HG02981 (cell line): ENCODE measurements around the gene CORO1C.
"Not testable (repeated sequence)": the region's sequence is repeated elsewhere in the genome, so short reads cannot be mapped to it uniquely, and the experiment has no call there.

Experiments used
- ATAC-seq: cut with Tn5 transposase; IDR thresholded peaks from one replicate; pipeline ENCODE4 v1.9.1; 2021; ENCODE audit warnings: mild to moderate bottlenecking, moderate library complexity; ENCODE audit not compliant: unreplicated experiment

The CORO1C gene

GRCh38 chr12:108679106-108679681 lies 52.1 kb downstream of the CORO1C start:
- no peak for ATAC-seq

- no peak for ATAC-seq
Observed at GRCh38 chr12:108678104-108678730, 53.1 kb downstream of the CORO1C start.

- no peak for ATAC-seq
Observed at GRCh38 chr12:108677381-108677780, 53.9 kb downstream of the CORO1C start.

- ATAC-seq, result no peak
Observed at GRCh38 chr12:108676707-108677106, 54.6 kb downstream of the CORO1C start.

GRCh38 chr12:108675792-108676191 lies 55.5 kb downstream of the CORO1C start:
- no peak for ATAC-seq

GRCh38 chr12:108672054-108672453 lies 59.3 kb downstream of the CORO1C start:
- no peak for ATAC-seq

GRCh38 chr12:108671110-108671509 lies 60.2 kb downstream of the CORO1C start:
- ATAC-seq, result no peak

- no peak for ATAC-seq
Observed at GRCh38 chr12:108670066-108670631, 61.2 kb downstream of the CORO1C start.

- ATAC-seq, result no peak
Observed at GRCh38 chr12:108668542-108668941, 62.8 kb downstream of the CORO1C start.

GRCh38 chr12:108668063-108668462 lies 63.3 kb downstream of the CORO1C start:
- ATAC-seq, result no peak

GRCh38 chr12:108667349-108667748 lies 64.0 kb downstream of the CORO1C start:
- no peak for ATAC-seq

- ATAC-seq, result no peak
Observed at GRCh38 chr12:108666401-108666881, 64.9 kb downstream of the CORO1C start.

GRCh38 chr12:108665608-108666202 lies 65.6 kb downstream of the CORO1C start:
- ATAC-seq, result no peak

- peak; percentile 79 for ATAC-seq
Observed at GRCh38 chr12:108664338-108665258, 66.7 kb downstream of the CORO1C start.

GRCh38 chr12:108663324-108664015 lies 67.8 kb downstream of the CORO1C start:
- no peak for ATAC-seq

GRCh38 chr12:108658115-108658514 lies 73.2 kb downstream of the CORO1C start:
- ATAC-seq, result not testable (repeated sequence)

- no peak for ATAC-seq
Observed at GRCh38 chr12:108657130-108657745, 74.1 kb downstream of the CORO1C start.

- not testable (repeated sequence) for ATAC-seq
Observed at GRCh38 chr12:108656247-108656646, 75.1 kb downstream of the CORO1C start.

- not testable (repeated sequence) for ATAC-seq
Observed at GRCh38 chr12:108655812-108656175, 75.5 kb downstream of the CORO1C start.

- ATAC-seq, result not testable (repeated sequence)
Observed at GRCh38 chr12:108654622-108655021, 76.7 kb downstream of the CORO1C start.
